Smooth muscle cell (in vitro differentiated cells): ENCODE results near the gene HERC5. TPM values are rescaled to one million over a fixed set of nuclear protein-coding genes. Genes with fewer than 3 reads are reported as not detected.
A peak's percentile ranks its signal among the peaks of the same experiment; 100 is the strongest.

Experiments used
- DNase-seq: peaks from one replicate; lab custom pipeline; 2025; ENCODE audit not compliant: unreplicated experiment; lab: John Stamatoyannopoulos, UW
- H2AFZ ChIP-seq: fragments of 200-600 bp; sonication (generic); 2 replicates; pipeline ENCODE4 v1.6.0; 2016; ENCODE audit warnings: antibody characterized with exemption, low read depth, mild to moderate bottlenecking
- H3F3A ChIP-seq: fragments of 200-600 bp; sonication (generic); 2 replicates; pipeline ENCODE4 v1.6.0; 2017; ENCODE audit warnings: antibody characterized with exemption, low read depth
- H3K27ac ChIP-seq: fragments of 200-600 bp; sonication (generic); 2 replicates; pipeline ENCODE4 v1.5.1; 2016; ENCODE audit warnings: low read depth, mild to moderate bottlenecking
- H3K27me3 ChIP-seq: fragments of 200-600 bp; sonication (generic); 2 replicates; pipeline ENCODE4 v1.6.1; 2016; ENCODE audit warnings: low read depth, mild to moderate bottlenecking
- H3K36me3 ChIP-seq: fragments of 200-600 bp; sonication (generic); 2 replicates; pipeline ENCODE4 v1.5.1; 2016; ENCODE audit warnings: low read depth
- H3K4me1 ChIP-seq: fragments of 200-600 bp; sonication (generic); 2 replicates; pipeline ENCODE4 v1.5.1; 2016; ENCODE audit warnings: low read depth
- H3K4me2 ChIP-seq: fragments of 200-600 bp; sonication (generic); 2 replicates; pipeline ENCODE4 v1.6.0; 2016; ENCODE audit warnings: mild to moderate bottlenecking
- H3K4me3 ChIP-seq: fragments of 200-600 bp; sonication (generic); 2 replicates; pipeline ENCODE4 v1.5.1; 2016; ENCODE audit warnings: mild to moderate bottlenecking
- H3K79me2 ChIP-seq: fragments of 200-600 bp; sonication (generic); 2 replicates; pipeline ENCODE4 v1.6.0; 2016; ENCODE audit warnings: low read depth, mild to moderate bottlenecking
- H3K9ac ChIP-seq: fragments of 200-600 bp; sonication (generic); 2 replicates; pipeline ENCODE4 v1.6.0; 2016; ENCODE audit warnings: low read depth
- H3K9me3 ChIP-seq: fragments of 200-600 bp; sonication (generic); replicated peaks from 2 replicates; pipeline ENCODE4 v1.5.1; 2016; ENCODE audit warnings: low read depth
- H4K20me1 ChIP-seq: fragments of 200-600 bp; sonication (generic); 2 replicates; pipeline ENCODE4 v1.6.0; 2016; ENCODE audit warnings: low read depth
- WGBS: methylation state at CpG from one replicate; pipeline ENCODE4 v1.1.7; 2016; ENCODE audit warnings: low lambda C conversion rate; 5-methylcytosine and 5-hydroxymethylcytosine counted together
- polyA plus RNA-seq: library from polyadenylated mRNA; unstranded; fragments of >200 nt; fragmentation: Nextera tagmentation; extraction: Ambion mirVana; gene quantifications from 2 replicates; pipeline ENCODE4 v1.2.1, GENCODE V29; 2016
- total RNA-seq: library from RNA; depleted of rRNA; stranded (reverse); fragments of >200 nt; gene quantifications from 2 replicates; pipeline ENCODE4 v1.2.3, GENCODE V29; 2014
- TF ChIP-seq, protein P1 (sequence below): fragments of 200-600 bp; sonication (generic); IDR thresholded peaks from 2 replicates; pipeline ENCODE4 v1.5.1; 2017; ENCODE audit warnings: borderline replicate concordance, mild to moderate bottlenecking, antibody characterized with exemption; ENCODE audit not compliant: insufficient read depth, poor library complexity, severe bottlenecking

Gene HERC5
- total and polyA plus RNA-seq, 2 experiments from 2014 or later, result 0.69 to 1.0 TPM

DNA sequence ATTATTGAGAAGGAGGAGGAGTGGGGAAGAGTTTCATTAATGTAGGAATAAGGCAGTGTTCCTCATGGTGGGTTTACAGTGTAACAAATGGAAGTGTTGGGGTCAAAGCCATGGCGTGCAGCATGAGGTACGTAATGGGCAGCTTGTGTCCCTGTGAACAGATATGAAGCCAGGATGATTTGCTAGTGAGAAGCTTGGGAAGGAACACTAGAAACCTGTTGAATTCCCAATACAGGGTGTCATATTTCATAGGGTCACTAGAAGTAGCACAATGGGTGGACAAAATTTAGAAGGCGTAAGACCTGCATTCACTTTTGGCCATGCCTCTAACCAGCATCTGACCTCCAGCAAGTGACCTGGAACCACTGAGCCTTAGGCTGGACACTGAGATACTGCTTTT lies 59.8 kb downstream of the HERC5 start:
- H2AFZ ChIP-seq, result no peak overlapping the region
- H3K4me2 ChIP-seq, result no peak overlapping the region
- peaks cover 6% of the 10 kb centered on the region for H3K79me2 ChIP-seq
- H3K36me3 ChIP-seq, result no peaks in the 10 kb centered on the region
- no peak overlapping the region for H3K9ac ChIP-seq
- H3K27ac ChIP-seq, result no peak overlapping the region
- peaks cover 6% of the 10 kb centered on the region for H4K20me1 ChIP-seq
- DNase-seq, result no peak
- no peaks in the 10 kb centered on the region for H3K4me1 ChIP-seq
- H3K9me3 ChIP-seq, result no peaks in the 10 kb centered on the region
- TF ChIP-seq, protein P1, sequence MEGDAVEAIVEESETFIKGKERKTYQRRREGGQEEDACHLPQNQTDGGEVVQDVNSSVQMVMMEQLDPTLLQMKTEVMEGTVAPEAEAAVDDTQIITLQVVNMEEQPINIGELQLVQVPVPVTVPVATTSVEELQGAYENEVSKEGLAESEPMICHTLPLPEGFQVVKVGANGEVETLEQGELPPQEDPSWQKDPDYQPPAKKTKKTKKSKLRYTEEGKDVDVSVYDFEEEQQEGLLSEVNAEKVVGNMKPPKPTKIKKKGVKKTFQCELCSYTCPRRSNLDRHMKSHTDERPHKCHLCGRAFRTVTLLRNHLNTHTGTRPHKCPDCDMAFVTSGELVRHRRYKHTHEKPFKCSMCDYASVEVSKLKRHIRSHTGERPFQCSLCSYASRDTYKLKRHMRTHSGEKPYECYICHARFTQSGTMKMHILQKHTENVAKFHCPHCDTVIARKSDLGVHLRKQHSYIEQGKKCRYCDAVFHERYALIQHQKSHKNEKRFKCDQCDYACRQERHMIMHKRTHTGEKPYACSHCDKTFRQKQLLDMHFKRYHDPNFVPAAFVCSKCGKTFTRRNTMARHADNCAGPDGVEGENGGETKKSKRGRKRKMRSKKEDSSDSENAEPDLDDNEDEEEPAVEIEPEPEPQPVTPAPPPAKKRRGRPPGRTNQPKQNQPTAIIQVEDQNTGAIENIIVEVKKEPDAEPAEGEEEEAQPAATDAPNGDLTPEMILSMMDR, result no peak
- H3F3A ChIP-seq, result no peaks in the 10 kb centered on the region
- WGBS, result 95% methylated on average over 3 of the region's 3 CpGs
- no peaks in the 10 kb centered on the region for H3K27me3 ChIP-seq
- H3K4me3 ChIP-seq, result no peak overlapping the region

DNA sequence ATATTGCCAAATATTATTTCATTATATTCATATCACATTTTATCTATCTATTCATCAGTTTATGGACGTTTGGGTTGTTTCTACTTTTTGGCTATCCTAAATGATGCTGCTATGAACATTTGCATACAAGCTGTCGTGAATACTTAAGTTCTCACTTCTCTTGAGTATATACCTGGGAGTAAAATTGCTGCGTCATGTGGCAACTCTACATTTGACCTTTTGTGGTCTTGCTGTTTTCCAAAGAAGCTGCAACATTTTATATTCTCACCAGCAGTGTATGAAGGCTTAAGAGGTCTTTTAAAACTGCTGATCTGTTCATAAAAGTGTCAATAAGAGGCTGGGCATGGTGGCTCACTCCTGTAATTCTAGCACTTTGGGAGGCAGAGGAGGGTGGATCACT lies 60.9 kb downstream of the HERC5 start:
- peaks cover 15% of the 10 kb centered on the region for H4K20me1 ChIP-seq
- H3F3A ChIP-seq, result no peaks in the 10 kb centered on the region
- no peaks in the 10 kb centered on the region for H3K9me3 ChIP-seq
- WGBS, result 88% methylated on average over 3 of the region's 3 CpGs
- no peaks in the 10 kb centered on the region for H3K36me3 ChIP-seq
- no peak overlapping the region for H3K27ac ChIP-seq
- no peak for DNase-seq
- no peak overlapping the region for H3K4me2 ChIP-seq
- H3K4me3 ChIP-seq, result no peak overlapping the region
- H3K9ac ChIP-seq, result no peak overlapping the region
- no peak overlapping the region for H2AFZ ChIP-seq
- TF ChIP-seq, protein P1, result no peak
- H3K27me3 ChIP-seq, result no peaks in the 10 kb centered on the region
- H3K4me1 ChIP-seq, result peaks cover 10% of the 10 kb centered on the region
- H3K79me2 ChIP-seq, result peaks cover 17% of the 10 kb centered on the region

DNA sequence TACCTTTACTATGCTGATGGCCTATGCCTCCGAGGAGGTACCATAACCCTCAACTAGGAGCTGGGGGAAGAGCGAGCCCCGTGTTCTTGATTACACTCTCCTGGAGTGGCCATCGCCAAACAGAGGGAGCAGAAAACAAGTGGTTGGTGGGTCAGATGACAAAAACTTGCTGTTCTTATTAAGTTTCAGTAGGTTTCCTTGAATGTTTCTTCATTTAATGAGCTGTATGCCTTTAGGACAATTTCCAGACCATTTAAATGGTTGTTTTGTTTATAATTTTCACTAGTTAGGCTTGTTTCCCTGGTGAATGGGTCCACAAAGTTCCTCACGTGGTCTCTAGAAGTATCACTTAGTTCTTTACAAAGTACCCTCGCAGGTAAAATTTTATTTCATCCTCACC lies 62.0 kb downstream of the HERC5 start:
- Histone ChIP-seq H3K9me3 (no peaks in the 10 kb centered on the region), H3K79me2 (peaks cover 23% of the 10 kb centered on the region), H4K20me1 (peaks cover 15% of the 10 kb centered on the region), H3K4me2 (no peak overlapping the region), H3K36me3 (no peaks in the 10 kb centered on the region), H3K4me1 (peaks cover 10% of the 10 kb centered on the region), H3F3A (no peaks in the 10 kb centered on the region), H3K4me3 (no peak overlapping the region), H3K27ac (no peak overlapping the region), H3K27me3 (no peaks in the 10 kb centered on the region), H3K9ac (no peak overlapping the region), H2AFZ (no peak overlapping the region)
- no peak for DNase-seq
- 90% methylated on average over 6 of the region's 6 CpGs for WGBS
- TF ChIP-seq, protein P1, result no peak

DNA sequence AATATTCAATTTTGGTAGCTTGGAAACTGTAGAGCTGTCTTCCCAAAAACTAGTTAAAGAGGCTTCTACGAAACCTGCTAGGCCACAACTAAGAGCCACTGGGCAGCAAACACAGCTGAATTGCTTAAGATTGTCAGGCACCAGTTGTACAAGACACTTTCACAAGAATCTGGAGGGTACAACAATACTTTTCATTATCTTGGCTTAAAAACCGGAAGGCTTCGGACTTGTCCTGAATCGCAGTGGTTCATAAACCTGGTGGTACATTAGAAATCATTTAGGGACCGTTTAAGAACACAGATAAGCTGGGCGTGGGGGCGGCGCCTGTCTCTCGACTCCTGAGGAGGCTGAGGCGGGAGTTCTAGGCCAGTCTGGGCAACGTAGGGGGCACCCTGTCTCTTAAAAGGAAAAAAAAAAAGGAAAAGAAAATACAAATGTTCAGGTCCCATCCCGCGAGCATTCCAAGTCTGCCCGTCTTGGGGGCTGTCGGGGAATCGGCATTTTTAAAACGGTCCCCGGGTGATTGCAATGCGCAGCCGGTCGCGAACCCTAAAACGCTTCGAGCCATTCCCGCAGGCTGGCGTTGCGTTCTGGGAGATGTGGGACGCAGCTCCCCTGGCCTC lies 65.9 kb downstream of the HERC5 start:
- H3K36me3 ChIP-seq, result no peaks in the 10 kb centered on the region
- TF ChIP-seq, protein P1, result no peak
- H2AFZ ChIP-seq, result peak overlapping the region; percentile 95
- no peaks in the 10 kb centered on the region for H3F3A ChIP-seq
- H3K9me3 ChIP-seq, result no peaks in the 10 kb centered on the region
- DNase-seq, result no peak
- H3K9ac ChIP-seq, result peak overlapping the region; percentile 70
- peaks cover 14% of the 10 kb centered on the region for H3K4me1 ChIP-seq
- peaks cover 23% of the 10 kb centered on the region for H3K79me2 ChIP-seq
- H3K4me2 ChIP-seq, result peak overlapping the region; percentile 86
- H3K27ac ChIP-seq, result peak overlapping the region; percentile 54
- peaks cover 15% of the 10 kb centered on the region for H4K20me1 ChIP-seq
- H3K27me3 ChIP-seq, result no peaks in the 10 kb centered on the region
- WGBS, result 3% methylated on average over 28 of the region's 28 CpGs
- H3K4me3 ChIP-seq, result peak overlapping the region; percentile 70
